ENCODE results near the gene CDYL2. TPM values are rescaled to one million over a fixed set of nuclear protein-coding genes. Genes with fewer than 3 reads are reported as not detected.

CDYL2 gene
- total and polyA plus RNA-seq, 12 donors, result 0.59 to 5.3 (median 2.9) TPM

DNA sequence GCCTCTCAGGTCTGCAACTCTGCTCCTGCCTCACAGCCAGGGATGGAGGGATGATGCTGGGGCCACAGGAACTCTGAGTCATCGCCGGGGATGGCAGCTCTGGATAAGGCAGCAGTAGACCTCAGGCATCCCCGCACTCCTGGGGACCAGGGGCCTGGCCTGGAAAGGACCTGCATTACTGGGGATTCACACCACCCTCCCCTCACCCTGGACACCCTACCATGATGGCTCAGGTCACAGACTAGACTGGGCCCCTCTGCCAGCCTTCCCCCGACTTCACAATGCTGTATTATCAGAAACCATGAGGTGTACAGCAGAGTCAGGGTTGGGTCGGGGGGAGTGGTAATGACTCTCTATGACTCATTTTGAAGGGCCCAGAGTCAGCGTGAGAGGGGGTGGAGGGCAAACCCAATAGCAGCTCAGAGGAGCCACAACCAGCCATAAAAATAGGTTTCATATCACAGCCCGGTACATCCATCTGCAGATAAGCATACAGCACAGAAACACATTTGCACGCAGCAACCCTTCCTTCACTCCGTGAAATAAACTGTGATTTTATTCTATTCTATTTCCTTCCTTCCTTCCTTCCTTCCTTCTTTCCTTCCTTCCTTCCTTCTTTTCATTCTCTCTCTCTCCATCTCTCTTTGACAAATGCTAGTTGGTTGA is 234.8 kb downstream of the CDYL2 start:
- 59 to 66% methylated on average over 9 of the region's 9 CpGs for WGBS, 2 donors
- intact Hi-C loops (cut with DNase I), result no loop called here

DNA sequence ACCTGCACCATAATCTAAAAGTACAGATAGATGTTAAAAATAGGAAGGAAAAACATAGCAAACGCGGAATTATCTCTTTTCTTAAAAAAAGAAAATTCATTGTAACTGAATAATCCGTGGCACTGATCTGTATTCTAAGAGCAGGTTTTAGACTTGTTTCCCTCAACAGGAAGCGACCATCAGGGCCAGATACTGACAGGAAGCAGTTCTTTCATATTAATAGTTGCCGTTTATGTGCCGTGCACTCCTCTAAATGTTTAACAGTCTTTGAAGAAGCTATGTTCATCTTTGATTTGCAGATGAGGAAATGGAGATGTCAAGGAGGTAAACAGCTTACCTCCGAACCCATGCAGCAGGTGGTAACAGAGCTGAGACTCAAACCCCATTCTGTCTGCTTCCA is 240.0 kb downstream of the CDYL2 start:
- intact Hi-C loops (cut with DNase I), result no loop called here
- Histone ChIP-seq H3K9me3 (no peaks in the 10 kb centered on the region), H3K4me3 (no peak overlapping the region), H3K27ac (peak overlapping the region in 1 of 10 donors; percentile 10), H3K27me3 (peaks cover 0 to 29% (median 6%) of the 10 kb centered on the region in 7 donors), H3K4me1 (no peaks in the 10 kb centered on the region), H3K36me3 (no peaks in the 10 kb centered on the region)
- TF ChIP-seq, protein P1, sequence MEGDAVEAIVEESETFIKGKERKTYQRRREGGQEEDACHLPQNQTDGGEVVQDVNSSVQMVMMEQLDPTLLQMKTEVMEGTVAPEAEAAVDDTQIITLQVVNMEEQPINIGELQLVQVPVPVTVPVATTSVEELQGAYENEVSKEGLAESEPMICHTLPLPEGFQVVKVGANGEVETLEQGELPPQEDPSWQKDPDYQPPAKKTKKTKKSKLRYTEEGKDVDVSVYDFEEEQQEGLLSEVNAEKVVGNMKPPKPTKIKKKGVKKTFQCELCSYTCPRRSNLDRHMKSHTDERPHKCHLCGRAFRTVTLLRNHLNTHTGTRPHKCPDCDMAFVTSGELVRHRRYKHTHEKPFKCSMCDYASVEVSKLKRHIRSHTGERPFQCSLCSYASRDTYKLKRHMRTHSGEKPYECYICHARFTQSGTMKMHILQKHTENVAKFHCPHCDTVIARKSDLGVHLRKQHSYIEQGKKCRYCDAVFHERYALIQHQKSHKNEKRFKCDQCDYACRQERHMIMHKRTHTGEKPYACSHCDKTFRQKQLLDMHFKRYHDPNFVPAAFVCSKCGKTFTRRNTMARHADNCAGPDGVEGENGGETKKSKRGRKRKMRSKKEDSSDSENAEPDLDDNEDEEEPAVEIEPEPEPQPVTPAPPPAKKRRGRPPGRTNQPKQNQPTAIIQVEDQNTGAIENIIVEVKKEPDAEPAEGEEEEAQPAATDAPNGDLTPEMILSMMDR (IDR thresholded peaks at IDR 0.05), result no peak
- 50 to 65% methylated on average over 7 of the region's 7 CpGs for WGBS, 2 donors
- DNase-seq (no peak), ATAC-seq (no peak)

More for the DNA sequence above, 234.8 kb downstream of the CDYL2 start:
- Histone ChIP-seq H3K9me3 (no peaks in the 10 kb centered on the region), H3K4me3 (no peak overlapping the region), H3K27ac (no peak overlapping the region), H3K27me3 (peaks cover 0 to 31% (median 2%) of the 10 kb centered on the region in 7 donors), H3K4me1 (peaks cover 0 to 7% (median 0%) of the 10 kb centered on the region in 9 donors), H3K36me3 (no peaks in the 10 kb centered on the region)
- ATAC-seq (no peak), DNase-seq (no peak)
- TF ChIP-seq, protein P1 (IDR thresholded peaks at IDR 0.05), result no peak

DNA sequence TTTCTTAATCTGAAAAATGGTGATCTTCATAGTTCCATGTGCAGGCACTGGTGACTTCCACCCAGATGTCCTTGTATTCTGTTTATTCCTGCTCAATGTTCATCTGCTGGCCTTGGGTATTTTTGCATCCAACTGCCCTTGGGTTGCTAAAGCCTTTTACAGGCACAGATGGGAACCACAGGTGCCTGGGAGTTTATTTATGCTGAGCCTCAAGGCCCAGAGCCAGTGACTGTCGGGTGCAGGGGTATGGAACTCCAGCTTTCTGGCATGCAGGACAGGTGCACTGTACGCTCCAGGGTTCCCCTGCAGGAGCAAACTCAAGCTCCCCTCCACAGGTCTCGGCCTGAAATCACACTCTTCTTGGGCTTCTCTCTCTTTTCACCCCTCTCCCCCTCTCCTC is 241.3 kb downstream of the CDYL2 start:
- ATAC-seq (no peak), DNase-seq (no peak)
- Histone ChIP-seq H3K4me3 (no peak overlapping the region), H3K9me3 (no peaks in the 10 kb centered on the region), H3K27me3 (peaks cover 0 to 21% (median 6%) of the 10 kb centered on the region in 7 donors), H3K27ac (no peak overlapping the region), H3K36me3 (no peaks in the 10 kb centered on the region), H3K4me1 (no peaks in the 10 kb centered on the region)
- intact Hi-C loops (cut with DNase I), result no loop called here
- TF ChIP-seq, protein P1 (IDR thresholded peaks at IDR 0.05), result no peak
- WGBS, 2 donors, result 81 to 89% methylated on average over 3 of the region's 3 CpGs

DNA sequence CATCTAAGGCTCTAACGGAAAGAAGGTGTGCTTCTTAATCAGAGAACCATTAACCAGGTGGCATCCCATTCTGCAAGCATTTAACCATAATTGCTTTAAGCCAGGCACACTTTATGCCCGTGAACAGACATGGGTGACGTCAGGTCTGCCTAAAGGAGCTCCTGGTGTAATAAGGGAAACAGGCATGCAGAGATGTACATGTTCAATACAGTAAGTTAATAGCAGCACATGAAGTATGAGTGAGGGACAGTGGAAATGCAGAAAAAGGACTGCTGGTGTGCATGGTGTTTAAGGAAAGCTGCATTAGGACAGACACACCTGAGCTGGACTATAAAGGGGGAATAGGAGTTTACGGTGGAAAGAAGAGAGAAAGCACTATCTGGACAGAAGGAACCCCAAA is 245.0 kb downstream of the CDYL2 start:
- TF ChIP-seq, protein P1 (IDR thresholded peaks at IDR 0.05), result no peak
- WGBS, 2 donors, result 62 to 67% methylated on average over 4 of the region's 4 CpGs
- Histone ChIP-seq H3K27me3 (peaks cover 0 to 18% (median 7%) of the 10 kb centered on the region in 7 donors), H3K9me3 (no peaks in the 10 kb centered on the region), H3K36me3 (no peaks in the 10 kb centered on the region), H3K4me1 (no peaks in the 10 kb centered on the region), H3K4me3 (no peak overlapping the region), H3K27ac (no peak overlapping the region)
- ATAC-seq (no peak), DNase-seq (no peak)
- intact Hi-C loops (cut with DNase I), result no loop called here
